HCT116 (cell line): ENCODE measurements around the gene DIAPH3.

Source experiments
- ATF3 ChIP-seq: IDR thresholded peaks from 2 replicates; pipeline ENCODE4 v1.6.1; 2012
- CTCF ChIP-seq, 3 experiments: fragments of 200-600 bp in 1 of 3; sonication (generic) in 1 of 3; IDR thresholded peaks in 2 of 3; conservative IDR thresholded peaks in 1 of 3; 2 replicates each; pipeline ENCODE4 v1.5.1; 2012 to 2017; ENCODE audit warnings: low read depth in 2 of 3, low read length in 2 of 3, antibody characterized with exemption in 1 of 3, borderline replicate concordance in 1 of 3, control low read depth in 1 of 3, mild to moderate bottlenecking in 1 of 3, mixed read lengths in 1 of 3, mixed run types in 1 of 3, moderate library complexity in 1 of 3; ENCODE audit not compliant: insufficient read depth in 1 of 3
- EGR1 ChIP-seq: IDR thresholded peaks from 2 replicates; pipeline ENCODE4 v1.6.1; 2012; ENCODE audit warnings: low read depth
- ELF1 ChIP-seq: IDR thresholded peaks from 2 replicates; pipeline ENCODE4 v1.6.1; 2012; ENCODE audit warnings: low read depth, borderline replicate concordance
- EZH2 ChIP-seq: fragments of 200-600 bp; sonication (generic); IDR thresholded peaks from 2 replicates; pipeline ENCODE4 v1.6.1; 2017; ENCODE audit warnings: antibody characterized with exemption, mixed run types
- MAX ChIP-seq: IDR thresholded peaks from 2 replicates; pipeline ENCODE4 v1.6.1; 2012
- POLR2A ChIP-seq: IDR thresholded peaks from 2 replicates; pipeline ENCODE4 v1.7.0; 2011; ENCODE audit warnings: borderline replicate concordance; ENCODE audit not compliant: insufficient read depth, insufficient read length; ENCODE audit errors: extremely low read depth
- POLR2AphosphoS5 ChIP-seq: IDR thresholded peaks from 2 replicates; pipeline ENCODE4 v1.6.1; 2011; ENCODE audit warnings: mild to moderate bottlenecking, low read depth, low read length, moderate library complexity
- REST ChIP-seq: IDR thresholded peaks from 2 replicates; pipeline ENCODE4 v1.6.1; 2012; ENCODE audit warnings: low read depth
- SP1 ChIP-seq: IDR thresholded peaks from 2 replicates; pipeline ENCODE4 v1.6.1; 2012; ENCODE audit warnings: low read depth
- SRF ChIP-seq: IDR thresholded peaks from 2 replicates; pipeline ENCODE4 v1.6.1; 2012; ENCODE audit warnings: low read depth
- ZFX ChIP-seq: fragments of 450-650 bp; IDR thresholded peaks from 2 replicates; pipeline ENCODE4 v1.6.1; 2017
- ZNF274 ChIP-seq: fragments of 200-500 bp; sonication (Bioruptor generic); IDR thresholded peaks from 2 replicates; pipeline ENCODE4 v1.6.1; 2014; ENCODE audit warnings: mild to moderate bottlenecking, low read depth, low read length, inconsistent platforms

- TF ChIP-seq ZFX = no peak
- TF ChIP-seq ATF3 = no peak
- no peak for TF ChIP-seq CTCF (IDR thresholded peaks at IDR 0.05 in 2 of 3, conservative IDR thresholded peaks at IDR 0.05 in 1 of 3; ENCODE audit: borderline replicate concordance in 1 of 3, insufficient read depth in 1 of 3, low read depth in 2 of 3, low read length in 2 of 3)
- no peak for TF ChIP-seq EGR1
- no peak for TF ChIP-seq MAX
- TF ChIP-seq EZH2 = no peak
- no peak for TF ChIP-seq REST
- no peak for TF ChIP-seq POLR2A
- no peak for TF ChIP-seq SRF
- TF ChIP-seq POLR2AphosphoS5 = no peak
- TF ChIP-seq ZNF274 = no peak
- TF ChIP-seq SP1 = no peak
- no peak for TF ChIP-seq ELF1
Observed at GRCh38 chr13:59914556-59914955, 249.2 kb downstream of the DIAPH3 start.
